ENCODE results near the gene ZBTB20.

ZBTB20 gene

DNA sequence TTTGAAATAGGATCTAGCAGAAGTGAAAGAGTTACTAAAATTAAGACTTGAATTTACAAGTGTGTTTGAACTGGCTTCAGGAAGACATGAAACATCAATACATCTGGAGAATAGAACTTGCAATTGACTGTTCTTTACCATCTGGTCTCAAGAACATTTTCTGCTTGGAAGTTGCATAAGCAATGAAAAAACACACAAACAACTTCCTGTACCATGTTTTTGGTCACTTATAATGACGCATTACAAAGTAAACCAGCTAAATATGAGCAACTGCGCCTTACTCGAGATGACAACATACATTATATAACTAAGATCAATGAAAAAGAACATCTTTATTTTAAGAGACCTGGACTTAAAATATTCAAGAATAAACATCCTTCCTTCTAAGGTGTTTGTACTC, 740.8 kb downstream of the ZBTB20 start:
- no peak for DNase-seq (ENCODE audit: low spot score)

- peak; percentile 49 for DNase-seq (ENCODE audit: low spot score)
These were observed 741.7 kb downstream of the ZBTB20 start for GRCh38 chr3:114405202-114405990.

DNA sequence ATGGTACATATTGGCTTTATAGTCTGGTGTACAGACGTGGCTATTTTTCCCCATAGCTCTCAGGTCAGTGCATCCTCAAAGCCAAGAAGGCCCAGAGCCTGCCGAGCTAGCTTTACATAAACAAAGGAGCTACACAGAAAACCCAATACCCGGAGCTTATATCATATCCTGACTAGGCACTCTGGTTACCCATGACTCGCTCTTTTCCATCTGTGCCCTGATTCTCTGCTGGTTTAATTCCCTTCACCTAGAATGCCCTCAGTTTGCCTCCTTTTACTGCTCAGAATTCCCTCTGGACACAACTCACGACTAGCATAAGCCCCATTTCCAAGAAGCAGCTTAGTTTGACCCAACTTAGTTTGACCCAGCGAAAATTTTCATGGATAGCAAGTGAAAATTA, 742.5 kb downstream of the ZBTB20 start:
- no peak for DNase-seq (ENCODE audit: low spot score)

GRCh38 chr3:114402838-114403237, 744.2 kb downstream of the ZBTB20 start:
- DNase-seq (ENCODE audit: low spot score) = no peak

- no peak for DNase-seq (ENCODE audit: low spot score)
These were observed 745.7 kb downstream of the ZBTB20 start for GRCh38 chr3:114401346-114401745.

DNA sequence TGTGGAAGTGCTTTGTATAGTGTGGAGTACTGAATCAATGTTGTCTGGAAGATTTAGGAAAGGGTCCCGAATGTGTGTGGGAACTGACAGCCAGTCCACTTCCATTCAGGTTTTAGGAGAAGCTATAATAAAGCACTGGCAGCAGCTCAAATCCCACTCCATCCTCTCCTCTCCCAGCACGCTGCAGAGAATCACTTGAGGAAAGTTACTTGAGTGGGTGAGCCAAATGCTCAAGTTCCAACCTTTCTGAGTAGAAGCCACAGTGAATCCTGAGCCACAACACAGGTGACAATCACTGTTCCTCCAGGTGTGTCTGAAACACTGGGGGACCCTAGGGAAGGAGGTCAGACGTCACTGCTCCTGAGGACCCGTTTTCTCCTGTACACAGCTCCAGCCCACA, 746.7 kb downstream of the ZBTB20 start:
- DNase-seq (ENCODE audit: low spot score) = no peak

DNA sequence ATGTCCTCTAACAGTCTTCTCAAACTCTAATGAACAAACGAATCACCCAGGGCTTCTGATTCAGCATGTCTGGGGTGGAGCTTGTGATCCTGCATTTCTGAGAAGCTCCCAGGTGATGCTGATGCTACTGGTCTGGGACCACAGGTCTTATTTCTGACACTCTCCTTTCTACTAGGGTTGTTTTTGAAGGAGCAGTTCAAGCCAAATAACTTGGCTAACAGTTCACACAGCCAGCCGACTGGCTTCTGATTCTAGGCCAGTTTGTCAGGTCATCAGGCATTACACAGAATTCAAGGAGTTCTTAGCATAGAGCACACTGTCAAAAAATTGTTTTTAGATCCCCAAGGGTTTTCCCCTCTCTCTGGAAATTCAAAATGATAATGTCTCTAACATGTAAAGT, 752.5 kb downstream of the ZBTB20 start:
- no peak for DNase-seq (ENCODE audit: low spot score)

GRCh38 chr3:114393367-114394072, 753.6 kb downstream of the ZBTB20 start:
- DNase-seq (ENCODE audit: low spot score) = no peak

- no peak for DNase-seq (ENCODE audit: low spot score)
These were observed 754.3 kb downstream of the ZBTB20 start for GRCh38 chr3:114392831-114393230.

GRCh38 chr3:114389156-114389555, 757.9 kb downstream of the ZBTB20 start:
- no peak for DNase-seq (ENCODE audit: low spot score)

- DNase-seq (ENCODE audit: low spot score) = no peak
These were observed 762.6 kb downstream of the ZBTB20 start for GRCh38 chr3:114384558-114384903.

- peak; percentile 76 for DNase-seq (ENCODE audit: low spot score)
These were observed 763.1 kb downstream of the ZBTB20 start for GRCh38 chr3:114383875-114384557.

GRCh38 chr3:114380233-114380651, 766.8 kb downstream of the ZBTB20 start:
- no peak for DNase-seq (ENCODE audit: low spot score)

DNA sequence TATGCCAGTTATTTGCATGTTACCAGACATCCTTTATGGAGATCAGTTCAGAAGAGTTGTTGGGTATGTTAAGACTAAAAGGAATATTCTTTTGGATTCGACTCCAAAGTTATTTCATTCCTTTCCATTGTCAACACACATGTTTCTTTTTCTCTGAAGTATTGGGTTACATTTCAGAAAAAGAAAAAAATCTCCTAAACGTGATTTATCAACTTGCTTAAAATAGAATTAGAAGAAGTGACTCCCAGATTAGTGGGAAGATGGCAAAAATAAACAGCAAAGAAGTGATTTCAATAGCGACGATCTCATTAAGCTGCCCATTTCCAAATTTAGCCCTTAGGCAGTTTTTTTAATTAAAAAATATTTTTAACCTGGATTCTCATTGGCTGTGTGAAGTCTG, 767.8 kb downstream of the ZBTB20 start:
- no peak for DNase-seq (ENCODE audit: low spot score)

- DNase-seq (ENCODE audit: low spot score) = no peak
These were observed 768.3 kb downstream of the ZBTB20 start for GRCh38 chr3:114378760-114379159.

GRCh38 chr3:114377426-114377825, 769.7 kb downstream of the ZBTB20 start:
- no peak for DNase-seq (ENCODE audit: low spot score)

DNA sequence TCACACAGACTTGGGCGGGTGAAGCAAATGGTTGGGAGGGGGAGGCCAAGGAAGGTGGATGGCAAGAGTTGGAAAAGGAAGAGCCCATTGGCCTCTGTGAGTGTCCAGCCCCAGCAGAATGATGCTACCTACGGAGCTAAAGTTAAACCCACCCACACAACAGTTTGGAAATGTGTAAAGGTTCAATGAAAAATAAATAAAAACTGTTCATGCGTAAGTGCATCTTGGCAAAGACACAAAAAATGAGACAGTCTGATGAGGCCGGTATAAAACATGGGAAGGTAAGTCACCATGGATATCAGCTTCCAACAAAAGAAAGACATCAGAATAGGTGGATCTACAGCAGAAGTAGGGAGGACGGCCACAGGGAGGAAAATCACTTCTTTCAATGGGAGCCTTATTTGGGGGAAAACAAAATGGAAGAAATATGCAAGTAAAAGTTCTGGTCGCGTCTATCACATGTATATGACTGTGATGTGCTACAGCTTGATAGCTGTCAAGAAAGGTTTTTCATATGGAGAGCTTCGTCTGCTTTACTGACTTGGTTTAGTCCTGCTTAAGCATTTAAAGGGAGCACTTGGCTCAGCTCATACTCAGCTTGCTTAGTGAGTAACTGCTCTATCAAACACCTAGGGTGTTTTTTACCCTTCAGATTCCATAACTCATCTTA, 770.4 kb downstream of the ZBTB20 start:
- DNase-seq (ENCODE audit: low spot score) = no peak

DNA sequence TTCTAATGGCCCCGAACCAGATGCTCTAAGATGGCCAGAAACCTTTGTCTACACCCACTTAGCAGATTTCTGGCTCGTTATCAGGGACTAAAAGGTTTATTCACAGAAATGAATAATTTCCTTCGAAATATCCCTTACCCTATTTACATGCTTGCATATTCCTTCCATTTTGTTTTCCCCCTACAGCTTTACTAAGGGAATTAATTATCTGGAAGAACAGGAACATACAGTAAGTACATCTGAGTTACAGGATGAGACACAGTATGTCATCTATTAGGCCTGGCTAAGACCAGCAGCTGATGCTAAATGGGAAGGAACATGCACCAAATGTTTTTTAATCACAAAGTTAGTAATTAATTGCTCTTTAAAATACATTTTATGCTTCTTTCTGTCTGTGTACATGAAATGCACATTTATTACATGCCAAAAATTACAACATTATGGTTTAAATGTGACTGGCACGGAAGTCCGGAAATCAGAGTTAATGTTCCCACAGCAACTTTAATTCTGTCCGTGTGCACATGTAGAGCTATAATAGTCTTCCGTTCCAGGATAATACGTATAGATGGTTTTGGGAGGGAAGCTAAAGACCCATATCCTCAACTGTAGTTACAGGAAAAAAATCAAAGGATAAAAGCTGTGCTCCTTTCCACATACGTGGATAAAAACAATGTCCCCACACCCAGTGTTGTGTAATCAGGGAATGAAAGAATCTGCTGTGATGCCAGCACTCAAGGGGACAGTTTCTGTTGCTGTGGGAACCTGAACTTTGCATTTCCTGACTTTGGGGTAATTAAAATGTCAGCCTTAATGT, 771.3 kb downstream of the ZBTB20 start:
- DNase-seq (ENCODE audit: low spot score) = no peak

DNA sequence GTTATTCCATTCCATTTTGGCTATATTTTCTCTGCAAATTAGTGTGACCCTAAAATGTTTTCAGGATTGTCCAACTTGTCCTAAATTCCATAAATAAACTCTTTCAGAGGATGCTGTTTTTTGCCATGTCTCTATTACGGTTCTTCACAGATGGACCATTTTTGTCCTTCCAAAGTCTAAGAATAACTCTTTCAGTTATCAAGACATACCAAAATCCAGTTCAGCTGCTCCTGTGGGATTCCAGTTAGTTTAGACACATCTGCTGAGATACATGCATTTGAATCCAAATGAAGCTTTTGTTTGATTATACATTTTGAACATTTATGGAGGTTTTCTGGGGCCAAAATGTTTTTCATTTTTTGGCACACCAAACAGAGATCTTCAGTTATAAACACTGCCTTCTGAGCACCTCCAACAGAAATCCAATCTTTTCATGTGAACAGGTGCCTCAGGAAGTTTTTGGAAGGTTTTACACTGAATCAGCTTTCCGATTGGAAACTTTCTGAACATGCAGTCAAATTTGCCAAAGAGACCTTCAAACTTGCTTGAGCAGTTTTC, 772.6 kb downstream of the ZBTB20 start:
- DNase-seq (ENCODE audit: low spot score) = no peak

DNA sequence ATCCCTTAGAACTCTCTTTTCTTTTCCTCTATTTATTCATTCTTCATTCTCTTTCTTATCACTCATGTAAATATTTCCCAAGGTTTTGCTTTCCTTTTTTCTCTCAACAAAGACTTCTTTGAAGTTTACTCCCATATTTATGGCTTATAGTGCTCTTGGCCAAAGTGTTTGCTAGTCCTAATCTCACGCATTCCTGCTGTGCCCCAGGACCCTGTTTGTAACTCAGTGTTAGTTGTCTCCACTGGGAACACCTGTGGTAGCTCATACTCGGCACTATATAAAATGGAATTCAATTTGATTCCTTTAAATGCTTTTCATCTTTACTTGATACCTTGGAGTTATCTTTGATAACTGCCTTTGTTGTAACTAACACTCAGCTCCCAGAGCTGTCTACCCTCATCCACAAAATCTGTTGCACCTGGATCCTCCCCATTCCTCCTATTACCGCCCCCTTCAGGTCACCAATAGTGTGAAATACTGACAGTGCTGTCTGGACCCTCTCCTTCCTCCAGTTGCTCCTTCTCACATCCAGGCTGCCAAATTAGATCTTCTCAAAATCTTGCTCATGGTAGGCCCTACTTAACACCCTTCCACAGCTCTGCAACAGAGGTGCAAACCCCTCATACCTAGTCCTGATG, 776.4 kb downstream of the ZBTB20 start:
- DNase-seq (ENCODE audit: low spot score) = no peak

GRCh38 chr3:114365909-114366308, 781.2 kb downstream of the ZBTB20 start:
- no peak for DNase-seq (ENCODE audit: low spot score)
